Activated CD8-positive, alpha-beta memory T cell treated with anti-CD3 and anti-CD28 coated beads, Interleukin-2, amount 50 U/mL, for 1 hour (primary cell): ENCODE data around the gene CUL5.
A peak's percentile ranks its signal among the peaks of the same experiment; 100 is the strongest.
"Not testable (repeated sequence)": the region's sequence is repeated elsewhere in the genome, so short reads cannot be mapped to it uniquely, and the experiment has no call there.

Experiments
- DNase-seq: peaks from one replicate; pipeline ENCODE4 v3.0.0-alpha.2; 2020; ENCODE audit errors: extremely low read depth

The CUL5 gene

DNA sequence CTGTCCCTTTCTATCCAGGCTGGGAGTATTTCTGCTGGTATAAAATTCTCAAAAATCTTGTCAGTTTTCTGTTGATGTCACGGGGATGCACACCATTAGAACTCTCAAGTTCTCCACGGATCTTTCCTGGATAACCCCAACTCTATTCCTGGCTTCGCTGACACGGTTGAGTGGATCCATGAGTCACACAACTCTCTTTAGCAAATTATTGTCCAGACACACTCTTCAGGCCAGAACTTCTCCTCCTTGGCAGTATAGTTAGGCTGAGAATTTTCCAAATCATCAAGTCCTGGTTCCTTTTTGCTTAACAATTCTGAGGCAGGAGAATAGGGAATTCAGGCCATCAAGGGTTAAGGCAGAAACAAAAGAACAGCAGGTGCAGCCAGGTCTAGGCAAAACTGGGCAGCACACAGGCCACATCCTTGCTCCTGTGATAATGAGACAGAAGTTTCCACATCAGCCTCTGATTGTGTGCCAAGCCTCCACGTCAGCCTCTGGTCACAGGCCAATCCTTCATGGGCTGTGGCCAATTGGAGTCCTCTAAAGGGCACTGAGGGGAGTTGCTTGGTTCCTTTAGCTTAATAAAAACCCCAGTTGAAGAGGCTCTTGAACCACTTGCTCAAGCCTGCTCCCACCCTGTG lies 106.9 kb downstream of the CUL5 start:
- no peak for DNase-seq

DNA sequence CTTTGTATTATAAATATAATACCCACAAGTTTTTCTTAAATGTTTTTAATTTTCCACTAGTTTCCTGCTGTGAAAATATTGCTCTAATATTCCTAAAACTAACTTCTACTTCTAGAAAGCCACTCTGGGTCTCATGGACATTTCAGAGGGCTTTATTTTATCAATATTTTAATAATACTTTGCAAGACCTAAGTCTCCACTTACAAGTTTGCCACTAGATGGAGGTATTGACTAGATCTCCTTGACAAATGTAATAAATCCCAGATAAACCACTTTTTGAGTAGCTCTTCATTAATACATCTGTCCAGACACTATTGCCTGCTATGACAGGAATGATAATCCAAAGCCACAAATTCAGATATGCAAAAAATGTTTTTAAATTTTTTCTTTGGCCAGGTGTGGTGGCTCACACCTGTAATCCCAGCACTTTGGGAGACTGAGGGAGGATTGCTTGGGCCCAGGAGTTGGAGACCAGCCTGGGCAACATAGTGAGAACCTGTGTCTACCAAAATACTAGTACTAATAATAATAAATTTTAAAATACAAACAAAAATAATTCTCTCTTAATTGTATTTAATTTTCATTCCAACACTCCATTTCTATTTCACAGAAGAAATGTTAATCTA lies 109.2 kb downstream of the CUL5 start:
- no peak for DNase-seq

DNA sequence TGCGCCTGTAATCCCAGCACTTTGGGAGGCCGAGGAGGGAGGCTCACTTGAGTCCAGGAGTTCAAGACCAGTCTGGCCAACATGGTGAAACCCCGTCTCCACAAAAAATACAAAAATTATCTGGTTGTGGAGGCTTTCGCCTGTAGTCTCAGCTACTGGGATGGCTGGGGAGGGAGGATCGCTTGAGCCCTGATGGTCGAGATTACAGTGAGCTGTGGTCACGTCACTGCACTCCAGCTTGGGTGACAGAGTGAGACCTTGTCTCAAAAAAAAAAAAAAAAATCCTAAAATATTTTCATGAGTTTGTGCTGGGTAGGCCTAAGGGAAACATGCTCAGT lies 112.2 kb downstream of the CUL5 start:
- not testable (repeated sequence) for DNase-seq

DNA sequence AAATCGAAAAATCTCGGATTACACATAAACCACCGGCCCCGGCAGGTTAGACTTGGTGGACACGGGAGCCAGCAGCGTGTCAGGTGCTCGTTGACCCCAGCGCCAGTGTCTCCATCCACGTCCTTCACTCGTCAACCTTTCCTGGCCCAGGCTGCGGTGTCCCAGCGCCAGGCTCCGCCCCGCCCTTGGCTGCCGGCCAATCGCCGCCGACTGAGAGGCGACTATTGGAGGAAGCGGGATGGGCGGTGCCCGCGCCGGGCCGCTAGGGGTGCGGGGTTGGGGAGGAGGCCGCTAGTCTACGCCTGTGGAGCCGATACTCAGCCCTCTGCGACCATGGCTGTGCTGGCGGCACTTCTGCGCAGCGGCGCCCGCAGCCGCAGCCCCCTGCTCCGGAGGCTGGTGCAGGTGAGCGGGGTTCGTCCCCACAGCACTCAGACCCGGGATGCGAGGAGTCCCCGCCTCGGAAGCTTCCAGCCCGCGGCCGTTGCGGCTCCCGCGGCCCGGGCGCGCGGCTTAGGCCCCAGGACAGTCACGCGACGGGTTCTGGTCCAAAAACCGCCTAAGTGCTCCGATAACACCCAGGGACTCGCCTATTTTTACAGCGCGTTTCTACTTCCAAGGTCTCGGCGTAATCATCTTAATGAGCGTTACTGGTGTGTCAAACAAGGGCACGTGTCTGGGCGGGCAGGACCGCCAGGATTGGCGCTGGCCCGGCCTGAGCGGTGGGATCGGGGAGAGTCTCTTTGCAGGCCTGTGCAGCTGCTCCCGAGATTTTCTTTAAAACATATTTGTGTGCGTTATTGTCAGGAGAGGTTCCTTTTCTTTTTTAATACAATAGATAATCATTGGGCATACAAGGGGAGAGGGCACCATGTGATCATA lies 112.8 kb downstream of the CUL5 start, which contains the start of gene ACAT1:
Gene ACAT1 (plus strand): TSS at position 294 of the 882 bp plus-strand sequence. CDS start 40 bp downstream, at position 334.
- DNase-seq, result peak; percentile 79

DNA sequence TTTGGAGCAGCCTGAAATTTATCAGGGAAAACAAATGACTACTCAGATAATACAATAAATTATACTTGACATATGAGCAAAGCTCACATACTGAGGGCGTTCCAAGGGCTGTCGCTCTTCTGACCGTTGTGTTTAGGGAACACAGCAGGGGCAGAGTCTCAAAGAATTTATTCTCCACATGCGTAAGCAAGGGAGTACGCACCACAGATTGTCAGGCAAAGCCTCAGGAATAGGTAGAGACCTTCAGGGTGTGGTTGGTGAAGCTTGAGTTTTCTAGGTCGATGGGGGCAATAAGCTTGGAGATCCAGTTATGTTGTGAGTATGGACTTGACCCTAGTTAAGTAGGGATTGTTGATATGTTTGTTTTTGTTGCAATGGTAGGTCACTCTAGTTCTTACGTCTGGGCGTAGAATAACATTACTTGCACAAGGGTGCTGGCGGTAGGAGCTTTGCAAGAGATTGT lies 113.5 kb downstream of the CUL5 start:
- DNase-seq, result no peak

DNA sequence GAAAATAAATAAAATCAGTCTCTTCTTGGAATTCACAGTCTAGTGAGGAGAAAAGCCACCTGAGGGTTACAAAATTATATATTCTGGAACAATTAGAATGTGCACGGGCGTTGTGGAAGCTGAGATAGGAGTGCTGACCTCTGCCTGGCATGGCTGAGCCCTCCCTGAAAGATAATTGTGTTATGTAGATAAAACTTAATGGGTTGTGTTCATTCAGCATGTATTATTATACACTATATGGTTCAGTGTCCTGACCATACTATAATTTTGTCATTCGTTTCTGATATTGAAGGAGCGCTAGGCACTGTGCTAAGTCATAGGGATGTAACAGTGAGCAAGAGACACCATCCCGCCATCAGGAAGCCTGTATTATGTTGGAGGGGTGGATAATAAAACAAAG lies 116.4 kb downstream of the CUL5 start:
- DNase-seq, result no peak

DNA sequence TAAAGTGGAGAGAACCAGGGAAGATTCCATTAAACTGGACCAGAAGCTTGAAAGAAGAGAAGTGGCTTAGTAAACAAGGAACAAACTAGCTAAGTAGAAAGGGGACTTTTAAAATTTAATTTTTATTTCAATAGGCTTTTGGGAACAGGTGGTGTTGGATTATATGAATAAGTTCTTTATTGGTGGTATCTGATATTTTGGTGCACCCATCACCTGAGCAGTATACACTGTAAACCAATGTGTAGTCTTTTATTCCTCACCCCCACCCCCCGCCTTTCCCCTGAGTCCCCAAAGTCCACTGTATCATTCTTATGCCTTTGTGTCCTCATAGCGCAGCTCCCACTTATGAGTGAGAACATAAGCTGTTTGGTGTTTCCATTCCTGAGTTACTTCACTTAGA lies 120.1 kb downstream of the CUL5 start:
- DNase-seq, result no peak

DNA sequence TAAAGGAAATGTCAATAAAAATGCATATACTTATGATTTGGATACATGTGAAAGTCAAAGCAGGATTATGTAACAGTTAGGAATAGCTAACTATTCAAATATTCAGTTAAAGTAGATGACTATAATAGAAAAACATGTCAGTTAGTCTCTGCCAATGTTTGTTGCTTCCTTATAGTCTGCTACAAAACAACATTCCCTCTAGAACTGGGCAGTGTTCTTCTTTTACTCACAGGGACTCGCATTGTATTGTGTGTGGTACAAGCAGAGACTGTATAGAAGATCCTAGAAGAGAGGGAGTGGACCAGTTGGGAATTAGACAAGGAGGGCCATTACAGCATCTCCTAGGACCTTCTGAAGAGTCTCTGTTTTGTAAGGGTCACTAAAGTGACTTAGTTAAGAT lies 123.3 kb downstream of the CUL5 start:
- no peak for DNase-seq

DNA sequence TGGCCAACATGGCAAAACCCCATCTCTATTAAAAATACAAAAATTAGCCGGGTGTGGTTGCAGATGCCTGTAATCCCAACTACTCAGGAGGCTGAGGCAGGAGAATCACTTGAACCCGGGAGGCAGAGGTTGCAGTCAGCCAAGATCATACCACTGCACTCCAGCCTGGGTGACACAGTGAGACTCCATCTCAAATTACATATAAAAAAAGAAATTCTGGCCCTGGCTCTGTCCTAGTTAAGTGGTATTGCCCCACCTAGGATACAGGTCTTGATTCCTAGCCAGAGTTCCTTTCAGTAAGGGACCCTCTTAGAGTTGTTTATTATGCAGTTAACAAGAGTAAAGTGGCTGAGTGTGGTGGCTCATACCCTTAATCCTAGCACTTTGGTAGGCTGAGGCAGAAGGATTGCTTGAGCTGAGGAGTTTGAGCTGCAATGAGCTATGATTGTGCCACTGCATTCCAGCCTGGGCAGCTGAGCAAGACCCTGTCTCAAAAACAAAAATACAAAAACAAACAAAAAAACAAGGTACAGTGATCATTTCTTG lies 124.4 kb downstream of the CUL5 start:
- not testable (repeated sequence) for DNase-seq

DNA sequence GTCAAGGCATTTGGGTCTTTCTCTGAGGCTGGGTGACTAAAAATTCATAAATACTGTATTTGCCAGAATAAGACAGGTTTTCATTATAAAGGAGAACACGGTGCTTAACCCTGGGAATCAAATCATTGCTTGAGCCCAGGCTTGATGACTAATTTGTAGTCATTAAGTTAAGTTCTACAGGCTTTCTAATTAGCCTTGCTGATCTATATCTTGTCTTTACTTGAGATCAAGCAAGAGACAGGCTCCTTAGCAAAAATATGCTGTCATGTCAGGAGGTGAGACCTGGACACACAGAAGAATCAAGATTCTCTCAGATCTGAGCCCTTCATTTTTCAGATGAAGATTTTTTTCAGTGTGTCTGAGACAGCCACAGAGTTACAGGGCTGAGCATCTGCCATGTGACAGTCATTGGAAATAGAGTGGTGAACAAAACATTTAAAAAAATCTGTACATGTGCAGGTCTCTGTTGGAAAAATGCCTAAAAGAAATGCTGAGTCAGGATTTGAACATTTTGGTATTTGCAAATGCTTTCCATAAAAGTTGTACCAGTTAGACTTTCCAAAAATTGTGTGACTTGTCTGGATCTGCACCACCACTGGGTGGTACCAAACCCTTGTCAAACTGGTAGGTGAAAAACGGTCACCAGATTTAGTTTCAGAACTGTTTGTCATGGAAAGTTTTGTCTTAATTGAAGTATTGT lies 127.3 kb downstream of the CUL5 start:
- no peak for DNase-seq

DNA sequence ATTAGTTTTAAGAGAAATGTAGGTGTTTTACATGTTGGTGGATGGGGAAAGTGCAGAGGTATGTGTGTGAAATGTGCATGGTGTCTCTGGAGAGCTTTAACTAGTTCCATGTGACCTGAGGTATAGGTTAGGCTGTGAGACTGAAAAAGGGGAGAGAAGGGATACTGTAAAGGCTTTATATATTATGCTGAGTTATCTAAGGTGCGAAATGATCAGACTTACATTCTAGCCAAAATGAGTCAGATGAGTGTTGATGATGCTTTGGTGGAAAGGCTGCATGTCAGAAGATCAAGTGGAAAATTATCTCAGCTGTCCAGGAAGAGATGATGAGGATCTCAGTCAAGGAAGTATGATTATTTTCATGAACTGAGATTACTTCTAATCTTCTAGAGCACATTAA lies 128.5 kb downstream of the CUL5 start:
- no peak for DNase-seq

DNA sequence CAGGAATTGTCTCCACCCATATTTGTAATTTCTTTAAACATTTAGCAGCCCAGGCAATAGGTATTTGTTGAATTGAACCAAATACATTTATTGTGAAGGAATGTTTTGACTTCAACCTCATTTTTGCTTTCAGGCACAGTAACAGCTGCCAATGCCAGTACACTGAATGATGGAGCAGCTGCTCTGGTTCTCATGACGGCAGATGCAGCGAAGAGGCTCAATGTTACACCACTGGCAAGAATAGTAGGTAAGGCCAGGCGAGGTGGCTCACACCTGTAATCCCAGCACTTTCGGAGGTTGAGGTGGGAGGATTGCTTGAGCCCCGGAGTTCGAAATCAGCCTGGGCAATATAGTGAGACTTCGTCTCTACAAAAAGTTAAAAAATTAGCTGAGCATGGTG lies 133.6 kb downstream of the CUL5 start:
- DNase-seq, result no peak

DNA sequence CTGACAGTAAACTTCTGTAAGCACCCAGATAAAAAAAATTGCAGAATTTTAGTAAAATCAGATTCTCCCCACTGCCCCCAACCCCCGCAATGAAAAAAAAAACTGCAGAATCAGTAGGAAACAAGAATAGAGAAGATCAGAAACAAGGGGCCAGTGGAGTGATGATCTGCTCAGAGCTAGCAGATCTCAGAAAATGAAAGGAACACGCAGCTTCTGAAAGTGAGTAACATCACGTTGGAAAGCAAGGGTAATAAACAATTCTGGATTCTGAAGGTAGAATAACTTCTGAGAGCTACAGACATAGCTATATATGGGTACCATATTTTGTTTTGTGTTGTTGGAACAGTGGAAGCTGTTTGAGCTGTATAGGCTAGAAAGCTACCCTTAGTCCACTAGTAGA lies 135.9 kb downstream of the CUL5 start:
- no peak for DNase-seq

DNA sequence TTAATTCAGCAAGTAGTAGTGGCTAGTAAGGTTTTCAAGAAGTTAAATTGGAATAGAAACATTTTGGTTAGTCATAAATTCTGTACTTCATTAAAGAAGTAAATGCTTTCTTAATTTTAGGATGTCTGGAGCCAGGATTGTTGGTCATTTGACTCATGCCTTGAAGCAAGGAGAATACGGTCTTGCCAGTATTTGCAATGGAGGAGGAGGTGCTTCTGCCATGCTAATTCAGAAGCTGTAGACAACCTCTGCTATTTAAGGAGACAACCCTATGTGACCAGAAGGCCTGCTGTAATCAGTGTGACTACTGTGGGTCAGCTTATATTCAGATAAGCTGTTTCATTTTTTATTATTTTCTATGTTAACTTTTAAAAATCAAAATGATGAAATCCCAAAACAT lies 138.5 kb downstream of the CUL5 start:
- no peak for DNase-seq

DNA sequence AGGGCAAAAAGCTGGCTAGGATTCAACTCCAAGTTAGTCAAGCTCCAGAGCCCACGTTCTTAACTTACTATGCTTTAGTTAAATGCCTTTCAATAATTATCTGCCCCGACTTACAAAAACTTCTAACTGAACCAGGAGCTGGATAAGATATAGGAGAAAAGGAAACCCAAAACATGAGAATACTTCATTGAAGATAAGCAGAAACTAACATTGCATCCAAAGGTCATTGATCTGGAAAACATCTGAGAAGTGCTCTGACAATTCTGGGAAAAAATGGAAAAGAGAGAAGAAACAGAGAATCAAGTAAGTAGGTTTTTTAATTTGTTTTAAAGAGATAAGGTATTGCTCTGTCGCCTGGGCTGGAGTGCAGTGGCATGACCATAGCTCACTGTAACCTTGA lies 139.9 kb downstream of the CUL5 start:
- no peak for DNase-seq

DNA sequence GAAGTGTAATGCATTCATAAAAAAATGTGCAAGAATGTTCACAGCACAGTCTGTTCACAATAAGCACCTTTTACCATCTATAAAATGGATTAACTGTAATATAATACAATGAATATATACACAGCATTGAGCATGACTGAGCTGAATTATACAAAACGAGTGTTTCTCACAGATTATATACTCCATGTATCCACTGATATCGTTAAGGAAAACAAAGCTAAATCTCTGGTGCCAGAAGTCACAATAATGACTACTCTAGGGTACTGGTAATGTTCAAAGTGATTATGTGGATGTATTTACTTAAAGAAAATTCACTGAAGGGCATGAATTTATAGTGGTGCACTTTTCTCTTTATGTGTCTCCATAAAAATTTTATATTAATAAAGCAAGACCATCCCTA lies 145.9 kb downstream of the CUL5 start:
- no peak for DNase-seq
